Measurements from ENCODE around the gene SRRM3. TPM values are rescaled to one million over a fixed set of nuclear protein-coding genes. Genes with fewer than 3 reads are reported as not detected.
"Not testable (repeated sequence)": the region's sequence is repeated elsewhere in the genome, so short reads cannot be mapped to it uniquely, and the experiment has no call there.

The SRRM3 gene
- total RNA-seq, 1 experiment from 2014 or later: 3.1 TPM

- DNase-seq (ENCODE audit: extremely low read depth, low read depth): no peak
These were observed 103.2 kb downstream of the SRRM3 start for GRCh38 chr7:76304888-76305375.

DNA sequence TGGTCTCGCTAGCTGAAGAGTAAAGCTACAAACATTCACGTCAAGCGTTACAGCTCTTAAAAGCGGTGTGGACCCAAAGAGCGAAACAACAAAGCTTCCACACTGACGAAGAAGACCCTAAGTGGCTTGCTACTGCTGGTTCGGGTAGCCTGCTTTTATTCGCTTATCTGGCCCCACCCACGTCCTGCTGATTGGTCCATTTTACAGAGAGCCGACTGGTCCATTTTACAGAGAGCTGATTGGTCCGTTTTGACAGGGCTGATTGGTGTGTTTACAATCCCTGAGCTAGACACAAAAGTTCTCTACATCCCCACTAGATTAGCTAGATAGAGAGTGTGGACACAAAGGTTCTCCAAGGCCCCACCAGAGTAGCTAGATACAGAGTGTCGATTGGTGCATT, 107.2 kb downstream of the SRRM3 start:
- DNase-seq (ENCODE audit: extremely low read depth, low read depth): not testable (repeated sequence)

GRCh38 chr7:76309341-76310101, 107.8 kb downstream of the SRRM3 start:
- not testable (repeated sequence) for DNase-seq (ENCODE audit: extremely low read depth, low read depth)

DNA sequence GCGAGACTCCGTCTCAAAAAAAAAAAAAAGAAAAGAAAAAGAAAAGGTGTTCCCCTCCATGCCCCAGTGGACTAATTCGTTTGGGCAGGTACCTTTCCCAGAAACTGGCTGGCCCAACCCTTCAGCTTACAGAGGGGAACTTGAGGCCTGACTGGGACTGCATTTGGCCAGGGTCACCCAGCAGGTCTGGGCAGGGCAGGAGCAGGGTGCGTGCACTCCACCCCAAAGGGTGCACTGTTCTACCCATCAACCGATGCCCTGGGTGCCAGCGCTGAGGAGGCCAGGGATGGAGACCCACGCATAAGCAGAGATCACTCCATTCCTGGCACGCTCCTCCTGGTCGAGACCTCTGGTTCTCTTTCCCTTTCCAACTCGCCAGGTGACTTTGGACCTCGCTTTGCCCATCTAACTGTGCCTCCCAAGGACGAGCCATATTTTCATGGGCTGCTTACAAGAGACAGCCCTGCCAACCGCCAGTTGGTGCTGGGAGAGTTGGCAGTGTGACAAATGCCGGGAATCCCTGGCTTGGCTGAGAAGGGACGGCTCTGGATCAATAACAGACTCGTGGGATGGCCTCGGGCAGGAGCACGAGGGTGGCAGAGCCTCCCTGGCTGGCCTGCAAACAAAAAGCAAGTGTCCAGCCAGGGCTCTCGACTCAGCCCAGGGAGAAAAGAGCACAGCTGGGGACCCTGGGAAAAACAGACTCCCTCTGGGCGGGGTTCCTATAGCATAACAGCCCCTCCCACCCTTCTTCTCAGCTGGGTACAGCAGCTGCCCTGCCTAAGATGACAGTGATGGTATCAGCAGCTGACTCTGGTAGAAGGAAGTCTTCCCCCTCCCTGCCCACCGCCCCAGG, 108.6 kb downstream of the SRRM3 start:
- no peak for DNase-seq (ENCODE audit: extremely low read depth, low read depth)

DNA sequence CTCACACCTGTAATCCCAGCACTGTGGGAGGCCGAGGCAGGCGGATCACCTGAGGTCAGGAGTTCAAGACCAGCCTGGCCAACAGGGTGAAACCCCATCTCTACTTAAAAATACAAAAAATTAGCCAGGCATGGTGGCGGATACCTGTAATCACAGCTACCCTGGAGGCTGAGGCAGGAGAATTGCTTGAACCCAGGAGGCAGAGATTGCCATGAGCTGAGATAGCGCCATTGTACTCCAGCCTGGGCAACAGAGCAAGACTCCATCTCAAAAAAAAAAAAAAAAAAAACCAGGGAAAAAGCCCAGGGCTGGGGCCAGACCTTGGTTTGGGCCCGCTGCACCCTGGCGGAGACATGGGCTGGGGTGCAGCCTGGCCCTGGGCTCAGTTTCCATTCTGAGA, 110.1 kb downstream of the SRRM3 start:
- not testable (repeated sequence) for DNase-seq (ENCODE audit: extremely low read depth, low read depth)

- DNase-seq (ENCODE audit: extremely low read depth, low read depth): peak; percentile 94
These were observed 112.5 kb downstream of the SRRM3 start for GRCh38 chr7:76314042-76314721.

GRCh38 chr7:76314740-76315139, 113.0 kb downstream of the SRRM3 start:
- not testable (repeated sequence) for DNase-seq (ENCODE audit: extremely low read depth, low read depth)

GRCh38 chr7:76315364-76315763, 113.7 kb downstream of the SRRM3 start:
- DNase-seq (ENCODE audit: extremely low read depth, low read depth): no peak

- no peak for DNase-seq (ENCODE audit: extremely low read depth, low read depth)
These were observed 115.5 kb downstream of the SRRM3 start for GRCh38 chr7:76316984-76317781.

GRCh38 chr7:76317782-76318487, 116.2 kb downstream of the SRRM3 start:
- DNase-seq (ENCODE audit: extremely low read depth, low read depth): peak; percentile 95

DNA sequence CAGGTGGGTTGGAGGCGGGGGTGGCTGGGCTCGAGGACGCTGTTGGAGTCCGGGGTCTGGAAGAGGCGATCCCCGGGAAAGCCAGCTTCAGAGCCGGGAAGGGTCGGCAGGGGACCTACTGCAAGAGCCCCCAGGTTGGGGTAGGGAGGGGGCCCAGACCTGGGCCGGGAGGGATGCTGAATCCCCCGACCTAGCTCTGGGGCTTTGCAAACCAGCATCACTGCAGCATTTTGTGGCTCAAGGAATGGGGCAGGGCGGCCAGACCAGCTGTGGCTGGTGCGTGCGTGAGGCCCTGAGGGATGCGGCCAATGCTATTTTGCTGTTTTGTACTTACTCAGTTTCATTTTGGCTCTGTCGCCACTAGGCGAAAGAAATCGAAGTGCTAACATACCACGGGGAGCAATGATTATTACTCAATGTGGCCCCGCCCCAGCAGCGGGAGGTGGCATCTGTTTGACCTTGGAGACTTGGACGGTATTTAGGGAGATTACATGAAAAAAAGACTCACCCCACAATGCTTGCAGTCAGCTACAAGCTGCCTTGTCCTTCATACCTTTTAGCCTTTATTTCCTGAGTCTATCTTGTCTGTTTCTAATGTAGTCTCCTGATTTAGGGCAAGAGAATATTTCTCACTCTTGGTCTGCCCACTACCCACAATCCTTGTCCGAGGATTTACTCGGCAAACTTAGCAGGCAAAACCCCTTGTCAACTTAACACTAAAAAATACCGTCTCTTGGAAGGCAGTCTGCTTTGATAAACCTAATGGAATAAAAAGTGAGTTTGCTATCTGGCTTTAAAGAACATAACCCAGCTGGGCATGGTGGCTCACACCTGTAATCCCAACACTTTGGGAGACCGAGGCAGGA, 117.0 kb downstream of the SRRM3 start:
- peak; percentile 82 for DNase-seq (ENCODE audit: extremely low read depth, low read depth)

DNA sequence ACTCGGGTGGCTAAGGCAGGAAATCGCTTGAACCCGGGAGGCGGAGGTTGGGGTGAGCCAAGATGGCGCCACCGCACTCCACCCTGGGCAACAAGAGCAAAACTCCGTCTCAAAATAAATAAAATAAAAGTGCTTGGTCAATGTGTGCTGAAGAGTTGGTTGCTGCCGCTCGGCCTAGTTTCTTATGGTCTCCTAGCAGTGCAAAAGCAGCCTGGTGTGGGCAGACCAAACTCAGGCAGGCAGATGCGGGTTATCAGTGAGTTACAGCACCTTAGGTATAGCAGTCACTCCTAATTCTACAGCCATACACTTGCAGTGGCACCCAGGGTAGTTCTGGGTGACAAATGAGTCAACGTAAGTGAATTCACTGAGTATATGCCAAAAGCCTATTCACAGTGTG, 123.4 kb downstream of the SRRM3 start:
- DNase-seq (ENCODE audit: extremely low read depth, low read depth): no peak

DNA sequence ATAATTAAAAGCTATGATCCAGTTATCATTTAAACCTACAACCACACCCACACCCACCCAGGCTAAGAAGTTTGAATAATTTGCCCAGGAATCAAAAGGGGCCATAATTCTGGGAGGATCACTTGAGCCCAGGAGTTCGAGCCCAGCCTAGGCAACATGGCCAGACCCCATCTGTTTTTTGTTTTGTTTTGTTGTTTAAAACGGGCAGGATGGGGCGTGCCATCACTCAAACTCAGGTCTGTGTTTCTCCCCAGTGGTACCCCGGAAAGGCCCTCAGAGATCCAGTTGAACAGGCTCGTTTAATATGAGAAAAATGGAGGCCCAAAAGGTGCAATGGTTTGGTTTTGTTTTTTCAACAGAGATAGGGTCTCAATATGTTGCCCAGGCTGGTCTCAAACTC, 124.1 kb downstream of the SRRM3 start:
- DNase-seq (ENCODE audit: extremely low read depth, low read depth): no peak

GRCh38 chr7:76326646-76327233, 125.0 kb downstream of the SRRM3 start:
- peak; percentile 82 for DNase-seq (ENCODE audit: extremely low read depth, low read depth)

- no peak for DNase-seq (ENCODE audit: extremely low read depth, low read depth)
These were observed 125.9 kb downstream of the SRRM3 start for GRCh38 chr7:76327610-76328009.

GRCh38 chr7:76328389-76328788, 126.7 kb downstream of the SRRM3 start:
- no peak for DNase-seq (ENCODE audit: extremely low read depth, low read depth)

GRCh38 chr7:76329479-76329878, 127.8 kb downstream of the SRRM3 start:
- no peak for DNase-seq (ENCODE audit: extremely low read depth, low read depth)

- no peak for DNase-seq (ENCODE audit: extremely low read depth, low read depth)
These were observed 128.6 kb downstream of the SRRM3 start for GRCh38 chr7:76330261-76330660.

Data from NCI-H460 (cell line).